ENCODE data around the gene CCDC102B. TPM values are rescaled to one million over a fixed set of nuclear protein-coding genes. Genes with fewer than 3 reads are reported as not detected.

The CCDC102B gene
- total RNA-seq, 1 experiment from 2014 or later: 3.1 TPM

GRCh38 chr18:68972176-68972575 lies 174.3 kb downstream of the CCDC102B start:
- ChIA-PET CTCF (no interaction called here), POLR2A (no interaction called here)
- DNase-seq (ENCODE audit: low spot score) (no peak), ATAC-seq (no peak; the same call in 1 of the 2 replicates)
- no peak overlapping the region for H3K27ac Mint-ChIP-seq
- no peaks in the 10 kb centered on the region for H3K4me1 Mint-ChIP-seq
- H3K4me3 Mint-ChIP-seq: no peak overlapping the region
- no peaks in the 10 kb centered on the region for H3K27me3 Mint-ChIP-seq (ENCODE audit: low read depth)
- H3K36me3 Mint-ChIP-seq: no peaks in the 10 kb centered on the region
- no peaks in the 10 kb centered on the region for H3K9me3 Mint-ChIP-seq
- TF ChIP-seq TP53 (CRISPR knock-in tag; IDR thresholded peaks at IDR 0.05): no peak
- no peak for TF ChIP-seq MAX (CRISPR knock-in tag; IDR thresholded peaks at IDR 0.05)
- no peak for TF ChIP-seq JUN (CRISPR knock-in tag; IDR thresholded peaks at IDR 0.05)
- no peak for TF ChIP-seq NFYB (CRISPR knock-in tag; conservative IDR thresholded peaks at IDR 0.05; ENCODE audit: low read depth)
- TF ChIP-seq NR1H2 (CRISPR knock-in tag; IDR thresholded peaks at IDR 0.05): no peak
- no peak for TF ChIP-seq ZNF121 (CRISPR knock-in tag; IDR thresholded peaks at IDR 0.05)
- TF ChIP-seq HMGA2 (CRISPR knock-in tag; IDR thresholded peaks at IDR 0.05): no peak
- TF ChIP-seq CDX4 (CRISPR knock-in tag; IDR thresholded peaks at IDR 0.05; ENCODE audit: borderline replicate concordance): no peak
- TF ChIP-seq ZSCAN18 (CRISPR knock-in tag; IDR thresholded peaks at IDR 0.05): no peak
- no peak for TF ChIP-seq TEAD4 (CRISPR knock-in tag; IDR thresholded peaks at IDR 0.05)

- POLR2A ChIA-PET: no interaction called here
- no peak for ATAC-seq
- no peak for DNase-seq (ENCODE audit: low spot score)
- no peaks in the 10 kb centered on the region for H3K27me3 Mint-ChIP-seq (ENCODE audit: low read depth)
- CTCF ChIA-PET: no interaction called here
- H3K36me3 Mint-ChIP-seq: no peaks in the 10 kb centered on the region
- no peaks in the 10 kb centered on the region for H3K4me1 Mint-ChIP-seq
- no peak overlapping the region for H3K4me3 Mint-ChIP-seq
- no peaks in the 10 kb centered on the region for H3K9me3 Mint-ChIP-seq
- H3K27ac Mint-ChIP-seq: no peak overlapping the region
- TF ChIP-seq GTF2I (CRISPR knock-in tag; conservative IDR thresholded peaks at IDR 0.05) (no peak), ATF2 (CRISPR knock-in tag; IDR thresholded peaks at IDR 0.05; ENCODE audit: borderline replicate concordance, low read depth) (no peak), KAT7 (CRISPR knock-in tag; IDR thresholded peaks at IDR 0.05; ENCODE audit: borderline replicate concordance) (no peak), PRDM15 (CRISPR knock-in tag; IDR thresholded peaks at IDR 0.05) (no peak), ESRRA (CRISPR knock-in tag; IDR thresholded peaks at IDR 0.05; ENCODE audit: borderline replicate concordance) (no peak), ZNF281 (CRISPR knock-in tag; IDR thresholded peaks at IDR 0.05) (no peak), ZNF416 (CRISPR knock-in tag; IDR thresholded peaks at IDR 0.05) (no peak), MYBL2 (CRISPR knock-in tag; IDR thresholded peaks at IDR 0.05) (no peak), TEAD4 (CRISPR knock-in tag; IDR thresholded peaks at IDR 0.05) (no peak), ZNF423 (CRISPR knock-in tag; IDR thresholded peaks at IDR 0.05) (no peak), ZSCAN18 (CRISPR knock-in tag; IDR thresholded peaks at IDR 0.05) (no peak), PREB (CRISPR knock-in tag; IDR thresholded peaks at IDR 0.05; ENCODE audit: borderline replicate concordance) (no peak), CREM (CRISPR knock-in tag; IDR thresholded peaks at IDR 0.05) (no peak)
Observed at GRCh38 chr18:68979737-68980136, 181.9 kb downstream of the CCDC102B start.

All from WTC11 (cell line).